K562 (cell line): ENCODE measurements around the gene SLC43A1. TPM values are rescaled to one million over a fixed set of nuclear protein-coding genes. Genes with fewer than 3 reads are reported as not detected.

ENCODE experiments used
- ATAC-seq: fragments of 200-7000 bp; cut with Tn5 transposase; 3 replicates; pipeline ENCODE4 v1.9.1; 2020; ENCODE audit warnings: moderate library complexity
- BruUV-seq: library from RNA; stranded (reverse); fragments of 400-500 nt; replicated peaks from 2 replicates; lab custom pipeline; 2021; lab: Mats Ljungman, UMichigan
- CTCF ChIA-PET: fragments of 300-600 bp; formaldehyde crosslinking; extraction: SDS; loops from one replicate; lab custom pipeline; 2021; ENCODE audit warnings: low intra/inter-chr PET ratio; lab: Yijun Ruan, JAX
- POLR2A ChIA-PET: fragments of 300-600, 350-650 bp; sonication (Branson Sonifier 250); formaldehyde crosslinking; extraction: SDS; loops from one replicate; lab custom pipeline; 2021; ENCODE audit warnings: antibody characterized with exemption, inconsistent platforms; lab: Yijun Ruan, JAX
- DNase-seq, 4 experiments: peaks; one replicate each; pipeline versions ENCODE4 v3.0.0 to v3.0.0-alpha.2; 2011 to 2018; ENCODE audit warnings: low spot score in 3 of 4, mixed read lengths in 3 of 4; ENCODE audit errors: extremely low read depth in 1 of 4
- FAIRE-seq: peaks from 2 replicates; lab custom pipeline; 2011; peaks lifted over from hg19 to GRCh38; lab: Jason Lieb, UNC
- H2AFZ ChIP-seq: 2 replicates; pipeline ENCODE4 v1.6.0; 2011; ENCODE audit warnings: low read depth, low read length, control low read depth, inconsistent platforms
- H3K27ac ChIP-seq: fragments of 200-600 bp; 3 replicates; pipeline ENCODE4 v1.8.0; 2011; ENCODE audit warnings: low read depth, mild to moderate bottlenecking, control low read depth, inconsistent platforms, low read length, moderate library complexity, mixed read lengths; ENCODE audit errors: extremely low read depth
- H3K27me3 ChIP-seq, 2 experiments: fragments of 300-600 bp in 1 of 2; 2 replicates in 1 of 2; 3 replicates in 1 of 2; pipeline versions ENCODE4 v1.6.0 to v1.8.0; 2011; ENCODE audit warnings: inconsistent platforms in 2 of 2, low read length in 2 of 2, mild to moderate bottlenecking in 1 of 2, mixed read lengths in 1 of 2, moderate library complexity in 1 of 2; ENCODE audit not compliant: control insufficient read depth in 2 of 2, insufficient read depth in 2 of 2
- H3K36me3 ChIP-seq: fragments of 300-600 bp; 3 replicates; pipeline ENCODE4 v1.8.0; 2011; ENCODE audit warnings: mild to moderate bottlenecking, low read length, inconsistent platforms; ENCODE audit not compliant: control insufficient read depth, insufficient read depth
- H3K4me1 ChIP-seq, 2 experiments: fragments of 200-600 bp in 1 of 2; replicated peaks in 1 of 2; 2 replicates in 1 of 2; 3 replicates in 1 of 2; pipeline versions ENCODE4 v1.5.1 to v1.8.0; 2011; ENCODE audit warnings: inconsistent platforms in 2 of 2, low read length in 2 of 2, mild to moderate bottlenecking in 1 of 2, mixed read lengths in 1 of 2, moderate library complexity in 1 of 2; ENCODE audit not compliant: control insufficient read depth in 2 of 2, insufficient read depth in 2 of 2
- H3K4me2 ChIP-seq: 2 replicates; pipeline ENCODE4 v1.6.1; 2011; ENCODE audit warnings: low read length, control low read depth, inconsistent platforms, mixed read lengths; ENCODE audit not compliant: insufficient read depth
- H3K4me3 ChIP-seq: fragments of 200-600 bp; sonication (generic), shearing (Covaris generic); 2 replicates; pipeline ENCODE4 v1.5.1; 2016; ENCODE audit warnings: control low read depth, inconsistent platforms
- H3K79me2 ChIP-seq: fragments of 200-600 bp; 3 replicates; pipeline ENCODE4 v1.8.0; 2011; ENCODE audit warnings: low read length, inconsistent platforms; ENCODE audit not compliant: control insufficient read depth, insufficient read depth
- H3K9ac ChIP-seq, 2 experiments: 2 replicates each; pipeline versions ENCODE4 v1.6.0 to v1.6.1; 2011; ENCODE audit warnings: low read depth in 2 of 2, low read length in 2 of 2, control low read depth in 1 of 2, inconsistent platforms in 1 of 2, mild to moderate bottlenecking in 1 of 2, mixed read lengths in 1 of 2; ENCODE audit not compliant: insufficient read depth in 1 of 2
- H3K9me1 ChIP-seq: one replicate; pipeline ENCODE4 v1.6.0; 2011; ENCODE audit warnings: inconsistent platforms, mild to moderate bottlenecking, low read length, moderate library complexity; ENCODE audit not compliant: control insufficient read depth, insufficient read depth
- H3K9me3 ChIP-seq: replicated peaks from 2 replicates; pipeline ENCODE4 v1.5.1; 2011; ENCODE audit warnings: low read depth, low read length, inconsistent platforms; ENCODE audit not compliant: control insufficient read depth, insufficient read depth
- H4K20me1 ChIP-seq: replicated peaks from 2 replicates; pipeline ENCODE4 v1.6.1; 2011; ENCODE audit warnings: low read length, inconsistent platforms, mixed read lengths; ENCODE audit not compliant: control insufficient read depth, insufficient read depth
- FOXK1 ChIP-seq: sonication (generic); formaldehyde crosslinking; IDR thresholded peaks from 2 replicates; pipeline ENCODE4 v1.8.0; 2022; ENCODE audit warnings: missing genetic modification reagents, mild to moderate bottlenecking, borderline replicate concordance
- HDGF ChIP-seq: fragments of 450-650 bp; IDR thresholded peaks from 2 replicates; pipeline ENCODE4 v1.6.1; 2016
- ILF3 ChIP-seq: fragments of 450-650 bp; IDR thresholded peaks from 2 replicates; pipeline ENCODE4 v1.6.1; 2018; ENCODE audit warnings: antibody characterized with exemption, mild to moderate bottlenecking, moderate library complexity, borderline replicate concordance
- JUNB ChIP-seq: fragments of 450-650 bp; formaldehyde crosslinking; conservative IDR thresholded peaks from 2 replicates; pipeline ENCODE4 v1.4.0; 2020; ENCODE audit warnings: mild to moderate bottlenecking
- KAT2B ChIP-seq: IDR thresholded peaks from one replicate; pipeline ENCODE4 v1.6.1; 2012; ENCODE audit warnings: low read depth, mild to moderate bottlenecking, control low read depth, inconsistent platforms, low read length, moderate library complexity
- MAFG ChIP-seq: fragments of 450-650 bp; conservative IDR thresholded peaks from 2 replicates; pipeline ENCODE4 v1.6.1; 2016; ENCODE audit warnings: missing genetic modification characterization, missing compliant biosample characterization
- MLLT1 ChIP-seq, 2 experiments: fragments of 450-650 bp; IDR thresholded peaks; 2 replicates each; pipeline ENCODE4 v1.6.1; 2016
- MTA1 ChIP-seq: fragments of 450-650 bp; IDR thresholded peaks from 2 replicates; pipeline ENCODE4 v1.6.1; 2017; ENCODE audit warnings: borderline replicate concordance
- NCOR1 ChIP-seq: fragments of 450-650 bp; IDR thresholded peaks from 2 replicates; pipeline ENCODE4 v1.6.1; 2016; ENCODE audit warnings: mild to moderate bottlenecking, moderate library complexity
- NFATC3 ChIP-seq: fragments of 450-650 bp; IDR thresholded peaks from 2 replicates; pipeline ENCODE4 v1.6.1; 2017; ENCODE audit warnings: mild to moderate bottlenecking
- YBX1 ChIP-seq: fragments of 450-650 bp; IDR thresholded peaks from 2 replicates; pipeline ENCODE4 v1.7.1; 2016; ENCODE audit warnings: mild to moderate bottlenecking
- ZEB2 ChIP-seq: fragments of 450-650 bp; IDR thresholded peaks from 2 replicates; pipeline ENCODE4 v1.6.1; 2016
- ZNF133 ChIP-seq: fragments of 250-450 bp; sonication (Bioruptor Pico); IDR thresholded peaks from 2 replicates; pipeline ENCODE4 v1.4.0; 2020; ENCODE audit warnings: mild to moderate bottlenecking
- ZNF316 ChIP-seq: fragments of 450-650 bp; IDR thresholded peaks from 2 replicates; pipeline ENCODE4 v1.6.1; 2016
- WGBS: fragments of 100-300 bp; shearing (Covaris generic); methylation state at CpG from one replicate; pipeline ENCODE4 v1.1.6; 2016; ENCODE audit warnings: low coverage, mixed read lengths; ENCODE audit not compliant: insufficient coverage; ENCODE audit errors: missing lambda C conversion rate; 5-methylcytosine and 5-hydroxymethylcytosine counted together
- in situ Hi-C: fragments of 300-500 bp; cut with MboI; formaldehyde crosslinking; loops from 4 replicates; pipeline ENCODE4 v1.15.0; 2018; ENCODE audit warnings: inconsistent platforms, mixed read lengths
- intact Hi-C: fragments of 100-400 bp; cut with micrococcal nuclease; formaldehyde crosslinking; loops from 2 replicates; pipeline ENCODE4 v1.14.2; 2022
- polyA plus RNA-seq, 8 experiments: library from polyadenylated mRNA; depleted of rRNA in 4 of 8; stranded (reverse) in 5 of 8; unstranded in 3 of 8; fragments of >200 nt; fragmentation: Nextera tagmentation in 2 of 8; fragmentation: Illumina TruSeq in 1 of 8; extraction: Ambion mirVana in 2 of 8; extraction: Trizol in 1 of 8; gene quantifications; 2 replicates each; pipeline versions ENCODE4 v1.2.1 to v1.2.3, GENCODE V29; 2011 to 2014; ENCODE audit warnings: inconsistent platforms in 1 of 8, missing spikeins in 1 of 8
- total RNA-seq, 7 experiments: library from RNA; depleted of rRNA in 6 of 7; stranded (reverse); fragments of >200 nt in 6 of 7; fragmentation: Illumina TruSeq in 2 of 7; extraction: Trizol in 2 of 7; gene quantifications; 2 replicates each; pipeline versions ENCODE4 v1.2.1 to v1.2.3, GENCODE V29; 2011 to 2021; ENCODE audit warnings: low replicate concordance in 1 of 7
- TF ChIP-seq, protein P1 (sequence below): fragments of 450-650 bp; IDR thresholded peaks from 2 replicates; pipeline ENCODE4 v1.7.1; 2018; ENCODE audit warnings: mild to moderate bottlenecking, low read depth; ENCODE audit not compliant: partially characterized antibody
- TF ChIP-seq, protein P2 (sequence below), 2 experiments: fragments of 450-650 bp in 1 of 2; IDR thresholded peaks; 2 replicates each; pipeline ENCODE4 v1.6.1; 2011 to 2017; ENCODE audit warnings: low read depth in 2 of 2, antibody characterized with exemption in 1 of 2, borderline replicate concordance in 1 of 2, low read length in 1 of 2, mild to moderate bottlenecking in 1 of 2, mixed read lengths in 1 of 2; ENCODE audit not compliant: control insufficient read depth in 1 of 2

The SLC43A1 gene
- total and polyA plus RNA-seq, 9 of the 15 experiments (the other 6 are each of a cell fraction or from before 2014, with no cell fraction given) = 2.6 to 41.8 (median 24.6) TPM

DNA sequence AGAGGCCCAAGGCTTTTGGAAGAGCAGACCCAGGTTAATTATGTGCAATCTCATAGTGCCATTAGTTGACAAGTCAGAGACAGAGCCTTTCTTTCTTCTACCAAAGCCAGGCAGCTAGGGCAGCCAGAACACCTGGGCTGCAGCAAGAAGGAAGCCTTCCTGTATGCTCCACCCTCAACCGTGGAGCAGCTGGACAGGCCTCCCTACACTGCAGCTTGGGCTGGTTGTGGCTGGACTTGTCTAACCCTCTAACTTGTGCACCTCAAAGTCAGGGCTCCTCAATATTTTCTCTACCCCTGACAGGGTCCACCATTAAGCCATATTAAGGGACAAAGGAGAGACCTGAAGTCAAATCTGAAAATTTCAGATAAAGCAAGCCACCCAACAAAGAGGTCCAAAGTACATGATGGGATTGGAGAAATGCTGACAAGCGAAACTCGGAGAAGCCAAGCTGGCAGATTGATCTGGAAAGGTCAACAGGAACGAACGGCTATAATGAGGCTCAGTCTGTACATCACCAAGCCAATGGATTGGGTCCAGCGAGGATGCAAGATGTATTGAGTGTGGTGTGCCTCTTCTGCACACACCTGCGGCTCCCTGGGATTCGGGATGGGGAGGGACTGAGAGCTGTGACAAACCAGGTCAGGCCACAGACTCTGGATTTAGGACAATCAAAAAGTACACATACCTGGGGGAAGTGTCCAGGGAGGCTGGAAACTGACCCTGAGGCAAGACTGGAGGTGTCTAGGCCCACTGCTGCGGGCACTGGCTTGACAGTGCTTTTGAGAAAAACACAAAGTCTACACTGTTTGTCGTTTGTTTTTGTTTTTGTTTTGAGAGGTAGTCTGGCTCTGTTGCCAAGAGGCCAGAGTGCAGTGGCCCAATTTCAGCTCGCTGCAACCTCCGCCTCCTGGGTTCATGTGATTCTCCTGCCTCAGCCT lies 76.9 kb downstream of the SLC43A1 start:
- Histone ChIP-seq H3K4me2 (no peak overlapping the region), H3K4me3 (no peak overlapping the region), H2AFZ (no peak overlapping the region), H3K27me3 (no peaks in the 10 kb centered on the region; a peak in 1 of 5 replicates), H3K79me2 (no peaks in the 10 kb centered on the region), H3K4me1 (peaks cover under 1 to 16% of the 10 kb centered on the region in 2 experiments), H3K36me3 (no peaks in the 10 kb centered on the region), H3K9ac (no peak overlapping the region; a peak in 1 of 4 replicates), H3K9me3 (no peaks in the 10 kb centered on the region), H4K20me1 (no peaks in the 10 kb centered on the region), H3K9me1 (no peaks in the 10 kb centered on the region), H3K27ac (no peak overlapping the region)
- DNase-seq (no peak), FAIRE-seq (no peak), ATAC-seq (peak; percentile 34; the same call in 2 of the 3 replicates)
- in situ Hi-C loops (no loop called here), intact Hi-C loops (no loop called here)
- CTCF ChIA-PET = no interaction called here
- WGBS = 32% methylated on average over 12 of the region's 12 CpGs
- no TSS peak for BruUV-seq
- POLR2A ChIA-PET = no interaction called here
- TF ChIP-seq ZEB2 (no peak), ZNF133 (CRISPR knock-in tag) (no peak), ZNF316 (peak; percentile 68), NCOR1 (no peak), HDGF (no peak), MLLT1 (IDR thresholded peaks at IDR 0.05) (no peak), MAFG (tag) (peak; percentile 31; the same call in 1 of the 2 replicates), FOXK1 (CRISPR knock-in tag) (no peak), YBX1 (no peak), KAT2B (no peak), NFATC3 (no peak), MTA1 (no peak), JUNB (CRISPR knock-in tag) (no peak), ILF3 (no peak)
- TF ChIP-seq, protein P1, sequence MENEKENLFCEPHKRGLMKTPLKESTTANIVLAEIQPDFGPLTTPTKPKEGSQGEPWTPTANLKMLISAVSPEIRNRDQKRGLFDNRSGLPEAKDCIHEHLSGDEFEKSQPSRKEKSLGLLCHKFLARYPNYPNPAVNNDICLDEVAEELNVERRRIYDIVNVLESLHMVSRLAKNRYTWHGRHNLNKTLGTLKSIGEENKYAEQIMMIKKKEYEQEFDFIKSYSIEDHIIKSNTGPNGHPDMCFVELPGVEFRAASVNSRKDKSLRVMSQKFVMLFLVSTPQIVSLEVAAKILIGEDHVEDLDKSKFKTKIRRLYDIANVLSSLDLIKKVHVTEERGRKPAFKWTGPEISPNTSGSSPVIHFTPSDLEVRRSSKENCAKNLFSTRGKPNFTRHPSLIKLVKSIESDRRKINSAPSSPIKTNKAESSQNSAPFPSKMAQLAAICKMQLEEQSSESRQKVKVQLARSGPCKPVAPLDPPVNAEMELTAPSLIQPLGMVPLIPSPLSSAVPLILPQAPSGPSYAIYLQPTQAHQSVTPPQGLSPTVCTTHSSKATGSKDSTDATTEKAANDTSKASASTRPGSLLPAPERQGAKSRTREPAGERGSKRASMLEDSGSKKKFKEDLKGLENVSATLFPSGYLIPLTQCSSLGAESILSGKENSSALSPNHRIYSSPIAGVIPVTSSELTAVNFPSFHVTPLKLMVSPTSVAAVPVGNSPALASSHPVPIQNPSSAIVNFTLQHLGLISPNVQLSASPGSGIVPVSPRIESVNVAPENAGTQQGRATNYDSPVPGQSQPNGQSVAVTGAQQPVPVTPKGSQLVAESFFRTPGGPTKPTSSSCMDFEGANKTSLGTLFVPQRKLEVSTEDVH = no peak
- TF ChIP-seq, protein P2, sequence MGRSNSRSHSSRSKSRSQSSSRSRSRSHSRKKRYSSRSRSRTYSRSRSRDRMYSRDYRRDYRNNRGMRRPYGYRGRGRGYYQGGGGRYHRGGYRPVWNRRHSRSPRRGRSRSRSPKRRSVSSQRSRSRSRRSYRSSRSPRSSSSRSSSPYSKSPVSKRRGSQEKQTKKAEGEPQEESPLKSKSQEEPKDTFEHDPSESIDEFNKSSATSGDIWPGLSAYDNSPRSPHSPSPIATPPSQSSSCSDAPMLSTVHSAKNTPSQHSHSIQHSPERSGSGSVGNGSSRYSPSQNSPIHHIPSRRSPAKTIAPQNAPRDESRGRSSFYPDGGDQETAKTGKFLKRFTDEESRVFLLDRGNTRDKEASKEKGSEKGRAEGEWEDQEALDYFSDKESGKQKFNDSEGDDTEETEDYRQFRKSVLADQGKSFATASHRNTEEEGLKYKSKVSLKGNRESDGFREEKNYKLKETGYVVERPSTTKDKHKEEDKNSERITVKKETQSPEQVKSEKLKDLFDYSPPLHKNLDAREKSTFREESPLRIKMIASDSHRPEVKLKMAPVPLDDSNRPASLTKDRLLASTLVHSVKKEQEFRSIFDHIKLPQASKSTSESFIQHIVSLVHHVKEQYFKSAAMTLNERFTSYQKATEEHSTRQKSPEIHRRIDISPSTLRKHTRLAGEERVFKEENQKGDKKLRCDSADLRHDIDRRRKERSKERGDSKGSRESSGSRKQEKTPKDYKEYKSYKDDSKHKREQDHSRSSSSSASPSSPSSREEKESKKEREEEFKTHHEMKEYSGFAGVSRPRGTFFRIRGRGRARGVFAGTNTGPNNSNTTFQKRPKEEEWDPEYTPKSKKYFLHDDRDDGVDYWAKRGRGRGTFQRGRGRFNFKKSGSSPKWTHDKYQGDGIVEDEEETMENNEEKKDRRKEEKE (IDR thresholded peaks at IDR 0.05; ENCODE audit: borderline replicate concordance in 1 of 2, control insufficient read depth in 1 of 2, low read depth in 2 of 2, low read length in 1 of 2) = no peak
